Liver (tissue), 3 donors: ENCODE measurements around the gene SYT17.

Experiments used
- JUND ChIP-seq, 2 donors: IDR thresholded peaks; 2 replicates each; pipeline ENCODE4 v1.6.1; 2016; ENCODE audit warnings: antibody characterized with exemption in 2 of 2
- NR2F2 ChIP-seq: IDR thresholded peaks from 2 replicates; pipeline ENCODE4 v1.6.1; 2016; ENCODE audit warnings: antibody characterized with exemption
- RXRA ChIP-seq, 2 donors: IDR thresholded peaks; 2 replicates each; pipeline ENCODE4 v1.6.1; 2017 to 2018; ENCODE audit warnings: antibody characterized with exemption in 2 of 2, mild to moderate bottlenecking in 1 of 2
- SP1 ChIP-seq: IDR thresholded peaks from 2 replicates; pipeline ENCODE4 v1.6.1; 2018; ENCODE audit warnings: antibody characterized with exemption, mild to moderate bottlenecking
- TAF1 ChIP-seq: conservative IDR thresholded peaks from 2 replicates; pipeline ENCODE4 v1.6.1; 2016; ENCODE audit warnings: antibody characterized with exemption, mild to moderate bottlenecking
- TF ChIP-seq, protein P1 (sequence below): fragments of 150-350 bp; IDR thresholded peaks from 2 replicates; pipeline ENCODE4 v1.5.1; 2017; ENCODE audit warnings: improper control_type of control experiment, low read depth, low read length; ENCODE audit not compliant: missing input control
- TF ChIP-seq, protein P2 (sequence below): IDR thresholded peaks from 2 replicates; pipeline ENCODE4 v1.6.1; 2016; ENCODE audit warnings: antibody characterized with exemption, mild to moderate bottlenecking
- donor health status: healthy.
- donor health status: healthy.

DNA sequence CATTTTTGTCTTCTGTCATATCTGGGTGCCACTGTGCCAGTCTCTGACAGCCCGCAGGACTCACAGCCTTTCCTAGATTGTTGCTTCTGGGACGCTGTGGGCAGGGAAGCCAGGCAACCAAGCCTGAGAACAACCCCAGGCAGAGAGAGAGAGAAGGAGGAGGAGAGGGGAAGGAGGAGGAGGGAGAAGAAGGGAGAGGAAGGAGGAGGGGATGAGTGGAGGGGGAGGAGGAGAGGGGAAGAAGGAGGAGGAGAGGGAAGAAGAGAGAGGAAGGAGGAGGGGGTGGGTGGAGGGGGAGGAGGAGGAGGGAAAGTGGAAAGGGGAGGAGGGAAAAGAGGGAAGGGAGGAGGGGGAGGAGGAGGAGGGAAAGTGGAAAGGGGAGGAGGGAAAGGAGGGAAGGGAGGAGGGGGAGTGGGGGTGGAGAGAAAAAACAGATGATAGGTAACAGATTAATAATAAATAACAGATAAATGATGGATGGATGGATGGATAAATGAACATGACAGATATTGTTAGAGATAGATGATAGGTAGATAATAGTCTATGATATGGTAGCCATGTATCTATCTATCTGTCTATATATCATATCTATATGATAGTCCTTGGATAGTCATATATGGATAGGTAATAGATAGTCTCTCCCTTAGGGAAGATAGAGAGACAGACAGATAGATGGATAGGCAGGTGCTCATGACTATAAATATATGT, 146.8 kb downstream of the SYT17 start:
- no peak for TF ChIP-seq NR2F2
- TF ChIP-seq, protein P1, sequence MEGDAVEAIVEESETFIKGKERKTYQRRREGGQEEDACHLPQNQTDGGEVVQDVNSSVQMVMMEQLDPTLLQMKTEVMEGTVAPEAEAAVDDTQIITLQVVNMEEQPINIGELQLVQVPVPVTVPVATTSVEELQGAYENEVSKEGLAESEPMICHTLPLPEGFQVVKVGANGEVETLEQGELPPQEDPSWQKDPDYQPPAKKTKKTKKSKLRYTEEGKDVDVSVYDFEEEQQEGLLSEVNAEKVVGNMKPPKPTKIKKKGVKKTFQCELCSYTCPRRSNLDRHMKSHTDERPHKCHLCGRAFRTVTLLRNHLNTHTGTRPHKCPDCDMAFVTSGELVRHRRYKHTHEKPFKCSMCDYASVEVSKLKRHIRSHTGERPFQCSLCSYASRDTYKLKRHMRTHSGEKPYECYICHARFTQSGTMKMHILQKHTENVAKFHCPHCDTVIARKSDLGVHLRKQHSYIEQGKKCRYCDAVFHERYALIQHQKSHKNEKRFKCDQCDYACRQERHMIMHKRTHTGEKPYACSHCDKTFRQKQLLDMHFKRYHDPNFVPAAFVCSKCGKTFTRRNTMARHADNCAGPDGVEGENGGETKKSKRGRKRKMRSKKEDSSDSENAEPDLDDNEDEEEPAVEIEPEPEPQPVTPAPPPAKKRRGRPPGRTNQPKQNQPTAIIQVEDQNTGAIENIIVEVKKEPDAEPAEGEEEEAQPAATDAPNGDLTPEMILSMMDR, result no peak
- TF ChIP-seq JUND (IDR thresholded peaks at IDR 0.05), result no peak
- TF ChIP-seq TAF1, result no peak
- TF ChIP-seq RXRA (IDR thresholded peaks at IDR 0.05), result no peak
- TF ChIP-seq, protein P2, sequence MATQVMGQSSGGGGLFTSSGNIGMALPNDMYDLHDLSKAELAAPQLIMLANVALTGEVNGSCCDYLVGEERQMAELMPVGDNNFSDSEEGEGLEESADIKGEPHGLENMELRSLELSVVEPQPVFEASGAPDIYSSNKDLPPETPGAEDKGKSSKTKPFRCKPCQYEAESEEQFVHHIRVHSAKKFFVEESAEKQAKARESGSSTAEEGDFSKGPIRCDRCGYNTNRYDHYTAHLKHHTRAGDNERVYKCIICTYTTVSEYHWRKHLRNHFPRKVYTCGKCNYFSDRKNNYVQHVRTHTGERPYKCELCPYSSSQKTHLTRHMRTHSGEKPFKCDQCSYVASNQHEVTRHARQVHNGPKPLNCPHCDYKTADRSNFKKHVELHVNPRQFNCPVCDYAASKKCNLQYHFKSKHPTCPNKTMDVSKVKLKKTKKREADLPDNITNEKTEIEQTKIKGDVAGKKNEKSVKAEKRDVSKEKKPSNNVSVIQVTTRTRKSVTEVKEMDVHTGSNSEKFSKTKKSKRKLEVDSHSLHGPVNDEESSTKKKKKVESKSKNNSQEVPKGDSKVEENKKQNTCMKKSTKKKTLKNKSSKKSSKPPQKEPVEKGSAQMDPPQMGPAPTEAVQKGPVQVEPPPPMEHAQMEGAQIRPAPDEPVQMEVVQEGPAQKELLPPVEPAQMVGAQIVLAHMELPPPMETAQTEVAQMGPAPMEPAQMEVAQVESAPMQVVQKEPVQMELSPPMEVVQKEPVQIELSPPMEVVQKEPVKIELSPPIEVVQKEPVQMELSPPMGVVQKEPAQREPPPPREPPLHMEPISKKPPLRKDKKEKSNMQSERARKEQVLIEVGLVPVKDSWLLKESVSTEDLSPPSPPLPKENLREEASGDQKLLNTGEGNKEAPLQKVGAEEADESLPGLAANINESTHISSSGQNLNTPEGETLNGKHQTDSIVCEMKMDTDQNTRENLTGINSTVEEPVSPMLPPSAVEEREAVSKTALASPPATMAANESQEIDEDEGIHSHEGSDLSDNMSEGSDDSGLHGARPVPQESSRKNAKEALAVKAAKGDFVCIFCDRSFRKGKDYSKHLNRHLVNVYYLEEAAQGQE, result no peak
- TF ChIP-seq SP1, result no peak
